Activated CD4-positive, CD25-positive, alpha-beta regulatory T cell treated with anti-CD3 and anti-CD28 coated beads, Interleukin-2, amount 50 U/mL, for 16 hours (primary cell): ENCODE measurements around the gene QRICH2.
A peak's percentile ranks its signal among the peaks of the same experiment; 100 is the strongest.
"Not testable (repeated sequence)": the region's sequence is repeated elsewhere in the genome, so short reads cannot be mapped to it uniquely, and the experiment has no call there.

Source experiments
- DNase-seq: peaks from one replicate; pipeline ENCODE4 v3.0.0-alpha.2; 2020; ENCODE audit warnings: low read depth, low spot score

The QRICH2 gene, protein sequence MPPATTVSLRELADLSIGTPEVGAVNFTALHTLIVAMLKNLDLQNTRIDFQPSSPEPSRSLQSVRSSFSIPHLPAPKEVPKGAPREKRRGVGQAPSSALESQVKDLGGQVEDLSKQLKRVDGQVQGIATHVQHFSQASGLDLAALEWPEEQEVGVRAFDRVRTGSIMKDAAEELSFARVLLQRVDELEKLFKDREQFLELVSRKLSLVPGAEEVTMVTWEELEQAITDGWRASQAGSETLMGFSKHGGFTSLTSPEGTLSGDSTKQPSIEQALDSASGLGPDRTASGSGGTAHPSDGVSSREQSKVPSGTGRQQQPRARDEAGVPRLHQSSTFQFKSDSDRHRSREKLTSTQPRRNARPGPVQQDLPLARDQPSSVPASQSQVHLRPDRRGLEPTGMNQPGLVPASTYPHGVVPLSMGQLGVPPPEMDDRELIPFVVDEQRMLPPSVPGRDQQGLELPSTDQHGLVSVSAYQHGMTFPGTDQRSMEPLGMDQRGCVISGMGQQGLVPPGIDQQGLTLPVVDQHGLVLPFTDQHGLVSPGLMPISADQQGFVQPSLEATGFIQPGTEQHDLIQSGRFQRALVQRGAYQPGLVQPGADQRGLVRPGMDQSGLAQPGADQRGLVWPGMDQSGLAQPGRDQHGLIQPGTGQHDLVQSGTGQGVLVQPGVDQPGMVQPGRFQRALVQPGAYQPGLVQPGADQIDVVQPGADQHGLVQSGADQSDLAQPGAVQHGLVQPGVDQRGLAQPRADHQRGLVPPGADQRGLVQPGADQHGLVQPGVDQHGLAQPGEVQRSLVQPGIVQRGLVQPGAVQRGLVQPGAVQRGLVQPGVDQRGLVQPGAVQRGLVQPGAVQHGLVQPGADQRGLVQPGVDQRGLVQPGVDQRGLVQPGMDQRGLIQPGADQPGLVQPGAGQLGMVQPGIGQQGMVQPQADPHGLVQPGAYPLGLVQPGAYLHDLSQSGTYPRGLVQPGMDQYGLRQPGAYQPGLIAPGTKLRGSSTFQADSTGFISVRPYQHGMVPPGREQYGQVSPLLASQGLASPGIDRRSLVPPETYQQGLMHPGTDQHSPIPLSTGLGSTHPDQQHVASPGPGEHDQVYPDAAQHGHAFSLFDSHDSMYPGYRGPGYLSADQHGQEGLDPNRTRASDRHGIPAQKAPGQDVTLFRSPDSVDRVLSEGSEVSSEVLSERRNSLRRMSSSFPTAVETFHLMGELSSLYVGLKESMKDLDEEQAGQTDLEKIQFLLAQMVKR (N-terminal part only)

GRCh38 chr17:76307966-76308338 is at the start of gene QRICH2:
QRICH2 (minus strand) TSS chr17:76308276; CDS start chr17:76307998, 278 bp downstream.
- no peak for DNase-seq

- no peak for DNase-seq
Measured at GRCh38 chr17:76357597-76358158, 49.6 kb upstream of the QRICH2 start.

GRCh38 chr17:76356803-76357456 is 48.9 kb upstream of the QRICH2 start:
- no peak for DNase-seq

DNA sequence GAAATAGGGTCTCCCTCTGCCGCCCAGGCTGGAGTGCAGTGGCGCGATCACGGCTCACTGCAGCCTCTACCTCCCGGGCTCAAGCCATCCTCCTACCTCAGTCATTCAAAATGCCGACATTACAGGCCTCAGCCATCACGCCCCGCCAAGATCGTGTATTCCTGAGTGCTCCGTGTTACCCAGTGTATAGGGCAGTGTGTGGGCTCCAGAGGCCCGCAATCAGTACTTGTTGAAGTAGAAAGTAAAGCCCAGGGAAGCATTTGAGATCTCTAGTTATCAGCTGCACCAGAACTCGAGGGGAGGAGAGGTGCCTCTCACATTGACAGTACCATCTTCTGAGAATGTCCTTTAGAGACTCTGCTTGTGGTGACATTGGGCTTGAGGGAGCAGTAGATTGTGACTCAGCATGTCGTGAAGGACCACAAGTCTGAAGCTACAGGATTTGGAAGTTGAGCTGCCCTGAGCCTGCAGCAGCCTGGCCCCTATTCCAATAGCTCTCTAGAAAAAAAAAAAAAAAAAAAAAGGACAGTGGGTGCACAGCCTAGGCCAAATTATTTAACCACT is 46.8 kb upstream of the QRICH2 start:
- DNase-seq: no peak

DNA sequence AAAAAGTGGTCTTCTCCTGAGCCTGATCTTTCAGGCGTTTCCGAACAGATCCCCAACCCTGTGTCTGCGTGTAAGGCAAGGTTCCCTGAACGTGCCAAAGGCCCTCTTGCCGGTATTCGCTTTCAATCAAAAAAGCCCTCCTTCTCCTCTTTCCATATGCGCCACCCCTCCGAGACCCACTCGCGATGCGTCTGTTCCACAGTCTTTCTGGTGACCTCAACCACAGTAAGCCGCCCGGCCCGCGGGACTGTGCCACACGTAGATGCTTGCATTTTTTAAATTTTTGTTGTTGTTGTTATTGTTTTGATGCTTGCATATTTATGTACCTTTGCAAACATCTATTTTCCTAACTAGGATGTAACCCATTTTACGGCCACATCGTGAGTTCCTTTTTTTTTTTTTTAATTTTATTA is 46.2 kb upstream of the QRICH2 start:
- no peak for DNase-seq

GRCh38 chr17:76353599-76354316 is 45.7 kb upstream of the QRICH2 start, which contains the start of gene PRPSAP1:
PRPSAP1 (minus strand) TSS chr17:76353916; CDS start chr17:76353703, 213 bp downstream.
- peak; percentile 64 for DNase-seq

- no peak for DNase-seq
Measured at GRCh38 chr17:76353004-76353598, 45.0 kb upstream of the QRICH2 start.

DNA sequence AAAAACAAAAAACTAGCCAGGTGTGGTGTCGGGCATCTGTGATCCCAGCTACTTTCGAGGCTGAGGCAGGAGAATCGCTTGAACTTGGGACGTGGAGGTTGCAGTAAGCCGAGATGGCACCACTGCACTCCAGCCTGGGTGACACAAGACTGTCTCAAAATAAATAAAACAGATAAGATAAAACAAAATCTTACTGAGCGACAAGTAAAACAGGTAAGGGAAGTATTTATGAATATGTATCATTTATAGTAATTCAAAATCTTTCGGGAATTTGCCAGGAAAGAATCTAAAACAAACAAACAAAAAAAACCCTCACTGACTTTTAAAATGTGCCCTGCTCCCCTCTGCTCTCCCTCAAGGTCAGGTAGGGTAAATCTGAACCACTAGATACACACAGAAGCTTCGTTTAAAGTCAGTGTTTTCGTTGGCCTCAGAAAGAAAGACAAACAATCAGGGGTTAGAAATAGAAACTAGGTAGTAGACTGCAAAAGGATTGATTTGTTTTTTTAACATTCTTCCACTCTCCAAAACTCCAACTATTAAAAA is 43.5 kb upstream of the QRICH2 start:
- DNase-seq: no peak

DNA sequence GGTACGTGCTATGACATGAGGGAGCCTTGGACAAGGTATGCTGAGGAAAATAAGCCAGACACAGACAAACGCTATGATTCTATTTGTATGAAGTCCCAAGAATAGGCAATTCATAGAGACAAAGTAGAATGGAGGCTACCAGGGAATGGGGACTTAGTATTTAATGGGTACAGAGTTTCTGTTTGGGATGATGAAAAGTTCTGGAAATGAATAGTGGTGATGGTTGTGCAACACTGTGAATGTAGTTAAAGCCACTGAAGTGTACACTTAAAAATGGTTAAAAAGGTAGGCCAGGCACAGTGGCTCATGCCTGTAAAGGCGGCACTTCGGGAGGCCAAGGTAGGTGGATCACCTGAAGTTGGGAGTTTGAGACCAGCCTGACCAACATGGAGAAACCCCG is 42.4 kb upstream of the QRICH2 start:
- DNase-seq: no peak

DNA sequence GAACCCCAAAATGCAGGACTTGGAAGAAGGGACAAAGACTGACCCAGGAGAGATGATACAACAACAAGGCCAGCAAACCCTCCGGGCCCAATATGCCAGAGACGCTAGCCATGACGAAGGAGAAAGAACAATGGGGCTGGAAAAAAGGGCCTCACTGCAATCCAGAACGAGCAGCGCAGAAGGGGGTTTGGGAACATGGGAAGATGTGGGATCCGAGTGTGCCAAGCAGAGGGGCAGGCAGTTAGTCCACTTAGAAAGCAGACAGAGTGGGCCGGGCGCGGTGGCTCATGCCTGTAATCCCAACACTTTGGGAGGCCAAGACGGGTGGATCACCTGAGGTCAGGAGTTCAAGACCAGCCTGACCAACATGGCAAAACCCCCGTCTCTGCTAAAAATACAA is 38.9 kb upstream of the QRICH2 start:
- not testable (repeated sequence) for DNase-seq

DNA sequence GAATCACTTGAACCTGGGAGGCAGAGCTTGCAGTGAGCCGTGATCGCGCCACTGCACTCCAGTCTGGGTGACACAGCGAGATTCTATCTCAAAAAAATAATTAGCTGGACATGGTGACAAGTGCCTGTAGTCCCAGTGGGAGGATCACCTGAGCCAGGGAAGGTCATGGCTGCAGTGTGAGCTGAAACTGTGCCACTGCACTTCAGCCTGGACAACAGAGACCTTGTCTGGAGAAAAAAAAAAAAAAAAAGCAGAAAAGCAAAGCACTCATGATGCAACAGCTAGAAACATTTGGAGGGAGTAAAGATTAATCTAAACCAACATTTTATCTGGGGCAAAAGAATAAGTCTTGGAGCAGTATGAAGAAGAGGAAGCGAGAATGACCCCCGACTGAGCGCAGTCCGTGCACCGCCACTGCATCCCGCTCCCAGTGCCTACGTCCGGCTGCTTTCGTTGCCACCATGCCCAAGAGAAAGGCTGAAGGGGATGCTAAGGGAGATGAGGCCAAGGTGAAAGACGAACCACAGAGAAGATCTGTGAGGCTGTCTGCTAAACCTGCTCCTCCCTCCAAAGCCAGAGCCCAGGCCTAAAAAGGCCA is 37.4 kb upstream of the QRICH2 start:
- no peak for DNase-seq

DNA sequence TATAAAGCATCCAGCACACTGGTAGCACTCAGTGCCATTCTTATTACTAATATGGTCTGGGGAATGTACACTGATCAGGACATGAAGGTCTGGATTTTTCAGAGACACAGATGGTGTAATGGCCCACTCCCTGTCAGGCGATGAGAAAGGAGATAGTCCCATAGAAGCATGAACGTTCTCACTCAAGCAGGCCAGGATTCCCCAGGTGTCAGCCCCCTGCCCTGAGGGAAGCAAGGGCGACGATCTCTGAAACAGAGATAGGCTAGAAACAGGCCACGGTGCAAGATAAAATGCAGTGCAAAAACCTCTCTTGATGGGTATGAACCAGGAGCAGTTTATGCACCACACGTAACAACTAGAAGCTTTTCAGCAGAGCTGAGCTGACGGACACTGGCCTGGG is 35.0 kb upstream of the QRICH2 start:
- DNase-seq: no peak

GRCh38 chr17:76341301-76341700 is 33.2 kb upstream of the QRICH2 start:
- DNase-seq: no peak

GRCh38 chr17:76337413-76337777 is 29.3 kb upstream of the QRICH2 start:
- no peak for DNase-seq

DNA sequence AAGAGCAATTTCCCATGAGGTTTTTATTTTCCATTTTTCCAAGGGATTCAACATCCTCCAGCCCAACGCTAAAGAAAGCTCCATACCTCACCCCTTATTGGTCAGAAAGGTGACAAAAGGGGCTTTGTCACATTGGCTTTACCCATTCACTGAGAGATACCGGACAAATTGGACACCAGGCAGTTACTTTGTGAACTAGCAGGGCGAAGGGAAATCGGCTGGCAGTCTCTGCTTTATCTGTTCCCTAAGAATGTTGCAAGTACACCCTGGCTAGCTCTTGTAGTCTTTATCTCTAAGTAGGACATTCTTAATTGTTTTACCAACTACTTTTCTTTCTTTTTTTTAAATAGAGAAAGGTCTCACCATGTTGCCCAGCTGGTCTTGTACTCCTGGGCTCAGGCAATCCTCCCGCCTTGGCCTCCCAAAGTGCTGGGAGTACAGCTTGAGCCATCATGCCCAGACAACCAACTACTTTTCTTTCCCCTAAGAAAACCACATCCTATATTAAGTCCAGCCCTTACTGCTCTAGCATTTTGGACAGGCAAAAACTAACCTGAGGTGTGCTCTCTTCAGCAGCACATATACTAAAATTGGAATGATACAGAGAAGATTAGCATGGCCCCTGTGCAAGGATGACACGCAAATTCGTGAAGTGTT is 28.8 kb upstream of the QRICH2 start:
- DNase-seq: no peak

DNA sequence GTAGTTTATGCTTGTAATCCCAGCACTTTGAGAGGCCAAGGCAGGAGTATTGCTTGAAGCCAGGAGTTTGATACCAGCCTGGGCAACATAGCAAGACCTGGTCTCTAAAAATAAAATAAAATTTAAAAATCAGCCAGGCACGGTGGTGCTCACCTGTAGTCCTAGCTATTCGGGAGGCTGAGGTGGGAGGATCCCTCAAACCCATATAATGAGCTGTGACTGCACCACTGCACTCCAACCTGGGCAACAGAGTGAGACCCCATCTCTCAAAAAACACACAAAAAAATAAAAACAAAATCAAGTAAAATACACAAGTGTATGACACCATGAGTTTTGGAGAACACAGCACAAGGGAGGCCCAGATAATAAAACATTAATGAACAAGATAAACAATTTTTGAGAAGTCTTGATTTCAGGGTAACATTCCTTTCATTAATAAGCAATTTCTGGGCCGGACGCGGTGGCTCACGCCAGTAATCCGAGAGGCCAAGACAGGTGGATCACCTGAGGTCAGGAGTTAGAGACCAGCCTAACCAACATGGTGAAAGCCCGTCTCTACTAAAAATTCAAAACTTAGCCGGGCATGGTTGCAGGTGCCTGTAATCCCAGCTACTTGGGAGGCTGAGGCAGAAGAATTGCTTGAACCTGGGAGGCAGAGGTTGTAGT is 27.8 kb upstream of the QRICH2 start:
- no peak for DNase-seq

- DNase-seq: no peak
Measured at GRCh38 chr17:76333673-76334505, 25.8 kb upstream of the QRICH2 start.
